Left hindlimb (tissue), 1 donor: ENCODE measurements around the gene TMEFF1.
"Not testable (repeated sequence)": the region's sequence is repeated elsewhere in the genome, so short reads cannot be mapped to it uniquely, and the experiment has no call there.

Source experiments
- DNase-seq: peaks from one replicate; pipeline ENCODE4 v3.0.0-alpha.2; 2018

The TMEFF1 gene, protein sequence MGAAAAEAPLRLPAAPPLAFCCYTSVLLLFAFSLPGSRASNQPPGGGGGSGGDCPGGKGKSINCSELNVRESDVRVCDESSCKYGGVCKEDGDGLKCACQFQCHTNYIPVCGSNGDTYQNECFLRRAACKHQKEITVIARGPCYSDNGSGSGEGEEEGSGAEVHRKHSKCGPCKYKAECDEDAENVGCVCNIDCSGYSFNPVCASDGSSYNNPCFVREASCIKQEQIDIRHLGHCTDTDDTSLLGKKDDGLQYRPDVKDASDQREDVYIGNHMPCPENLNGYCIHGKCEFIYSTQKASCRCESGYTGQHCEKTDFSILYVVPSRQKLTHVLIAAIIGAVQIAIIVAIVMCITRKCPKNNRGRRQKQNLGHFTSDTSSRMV

GRCh38 chr9:100472788-100473275 lies at the start of gene TMEFF1:
TSS of gene TMEFF1 (plus strand) at chr9:100473149. CDS start at chr9:100473545, 396 bp downstream.
- DNase-seq = peak; percentile 64

DNA sequence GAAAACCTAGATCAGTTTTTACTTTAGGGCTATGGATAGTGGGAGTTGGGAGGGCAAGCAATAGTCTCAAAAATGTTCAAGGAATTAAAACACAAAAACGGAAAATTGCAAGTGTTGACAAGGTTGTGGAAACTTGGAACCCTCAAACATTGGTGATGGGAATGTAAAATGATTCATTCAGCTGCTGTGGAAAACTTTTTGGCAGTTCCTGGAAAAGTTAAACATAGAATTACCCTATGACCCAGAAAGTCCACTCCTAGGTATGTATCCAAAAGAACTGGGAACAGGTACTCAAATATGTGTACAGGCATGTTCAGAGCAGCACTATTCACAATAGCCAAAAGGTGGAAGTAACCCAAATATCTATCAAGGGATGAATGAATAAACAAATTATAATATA lies 47.2 kb upstream of the TMEFF1 start:
- no peak for DNase-seq

DNA sequence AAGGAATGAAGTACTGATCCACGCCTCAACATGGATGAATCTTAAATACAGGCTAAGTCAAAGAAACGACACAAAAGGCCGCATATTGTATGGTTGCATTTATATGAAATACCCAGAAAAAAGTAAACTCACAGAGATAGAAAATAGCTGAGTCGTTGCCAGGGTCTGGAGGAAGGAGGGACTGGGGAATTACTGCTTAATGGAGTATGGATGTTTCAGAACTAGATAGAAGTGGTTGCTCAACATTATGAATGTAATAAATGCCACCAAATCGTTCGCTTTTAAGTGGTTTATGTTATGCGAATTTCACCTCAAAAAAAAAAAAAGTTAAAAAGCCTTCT lies 46.8 kb upstream of the TMEFF1 start:
- DNase-seq = no peak

- peak; percentile 67 for DNase-seq
These were observed 46.2 kb upstream of the TMEFF1 start, which contains the start of gene MSANTD3 for GRCh38 chr9:100426530-100427365. TSS of gene MSANTD3 (plus strand) at chr9:100427143. CDS start at chr9:100441939, 14,796 bp downstream.

DNA sequence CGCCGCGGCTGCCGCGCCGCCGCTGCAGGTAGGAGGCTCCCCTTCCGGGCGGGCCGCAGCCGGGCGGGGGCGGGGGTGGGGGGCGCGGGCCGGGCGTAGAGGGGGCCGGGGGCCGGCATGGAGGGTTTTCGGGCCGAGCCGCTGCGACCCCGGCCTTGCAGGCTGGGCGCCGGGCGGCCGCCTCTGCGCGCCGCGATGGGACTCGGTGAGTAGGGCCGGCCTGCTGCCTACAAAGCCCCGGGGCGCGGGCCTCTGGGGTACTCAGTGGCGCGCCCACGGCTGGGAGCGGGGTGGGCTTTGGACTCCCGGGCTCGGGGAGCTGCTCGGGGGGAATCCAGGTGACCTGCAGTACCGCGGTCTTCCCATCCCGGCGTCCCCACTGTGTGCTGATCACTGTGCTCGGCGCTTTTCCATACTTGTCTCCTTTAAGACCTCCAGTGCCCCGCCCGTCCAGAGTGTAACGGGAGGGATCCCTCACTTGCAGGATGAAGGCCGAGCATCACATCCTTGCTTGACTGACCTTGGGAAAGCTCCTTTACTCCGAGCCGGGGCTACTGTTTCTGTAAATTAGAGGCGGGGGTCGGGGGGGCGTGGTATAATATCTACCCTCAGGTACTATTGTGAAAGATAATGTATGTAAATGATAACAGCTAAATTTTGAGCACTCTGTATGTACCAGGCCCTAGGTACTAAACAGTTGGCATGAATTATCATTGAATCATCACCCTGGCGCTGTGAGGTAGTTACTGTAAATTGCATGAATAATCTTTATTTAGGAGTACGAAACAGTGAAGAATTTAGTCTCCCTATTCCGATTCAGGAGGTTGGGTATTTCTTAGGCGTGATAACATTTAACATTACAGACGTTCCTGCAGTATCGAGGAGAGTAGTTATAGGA lies 45.3 kb upstream of the TMEFF1 start:
- DNase-seq = peak; percentile 69

GRCh38 chr9:100428871-100429654 lies 43.9 kb upstream of the TMEFF1 start:
- DNase-seq = no peak

- DNase-seq = no peak
These were observed 42.5 kb upstream of the TMEFF1 start for GRCh38 chr9:100430286-100430940.

DNA sequence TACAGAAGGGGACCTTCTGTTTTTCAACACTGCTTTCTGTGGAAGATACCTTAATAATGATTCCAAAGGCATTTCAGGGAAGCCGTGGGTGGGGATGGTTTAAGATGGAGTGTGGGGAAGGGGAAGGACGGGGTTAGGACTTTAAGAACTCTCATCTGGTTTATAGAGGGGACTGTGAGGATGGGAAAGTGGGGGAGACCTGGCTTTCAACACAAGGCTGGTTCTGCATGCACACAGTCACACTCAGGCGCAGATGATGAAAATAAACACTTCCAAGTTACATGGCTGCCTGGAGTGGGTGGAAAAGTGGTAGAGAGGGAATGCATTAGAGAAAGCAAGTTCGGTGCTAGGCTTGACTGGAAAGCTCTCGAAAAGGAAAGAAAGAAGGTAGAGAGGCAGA lies 41.1 kb upstream of the TMEFF1 start:
- DNase-seq = no peak

GRCh38 chr9:100432736-100433135 lies 40.2 kb upstream of the TMEFF1 start:
- DNase-seq = no peak

DNA sequence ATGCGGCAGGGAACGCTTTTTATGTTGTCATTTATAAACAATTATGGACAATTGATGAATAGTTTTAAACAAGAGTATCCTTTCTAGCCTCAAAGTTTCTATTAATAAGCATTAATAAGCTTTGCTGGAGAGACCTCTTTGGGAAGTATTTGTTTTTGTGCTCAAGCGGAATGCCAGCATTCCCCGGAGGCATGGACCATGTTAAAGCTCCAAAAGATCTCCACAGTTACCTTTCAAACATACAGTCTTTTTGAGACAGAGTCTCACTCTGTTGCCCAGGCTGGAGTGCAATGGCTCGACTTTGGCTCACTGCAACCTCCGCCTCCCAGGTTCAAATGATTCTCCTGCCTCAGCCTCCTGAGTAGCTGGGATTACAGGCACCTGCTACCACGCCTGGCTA lies 36.4 kb upstream of the TMEFF1 start:
- DNase-seq = no peak

GRCh38 chr9:100437860-100438805 lies 34.8 kb upstream of the TMEFF1 start:
- DNase-seq = no peak

DNA sequence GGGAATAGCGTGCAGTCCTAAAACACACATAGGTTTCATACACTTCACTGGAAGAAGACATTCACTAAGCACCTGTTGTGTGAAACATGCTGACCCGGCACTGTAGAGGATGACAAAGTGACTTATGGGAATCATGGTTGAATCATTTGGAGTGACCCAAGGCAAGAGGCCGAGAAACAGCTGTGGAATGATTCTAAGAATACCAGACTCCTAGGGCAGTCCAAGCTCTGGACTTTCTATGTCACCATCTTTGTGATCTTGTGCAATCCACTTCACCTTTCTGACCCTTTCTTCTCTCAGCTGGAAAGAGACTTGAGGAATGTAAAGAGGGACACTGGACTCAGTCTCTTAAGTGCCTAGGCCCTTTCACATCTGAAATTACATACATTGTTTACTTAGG lies 32.9 kb upstream of the TMEFF1 start:
- no peak for DNase-seq

DNA sequence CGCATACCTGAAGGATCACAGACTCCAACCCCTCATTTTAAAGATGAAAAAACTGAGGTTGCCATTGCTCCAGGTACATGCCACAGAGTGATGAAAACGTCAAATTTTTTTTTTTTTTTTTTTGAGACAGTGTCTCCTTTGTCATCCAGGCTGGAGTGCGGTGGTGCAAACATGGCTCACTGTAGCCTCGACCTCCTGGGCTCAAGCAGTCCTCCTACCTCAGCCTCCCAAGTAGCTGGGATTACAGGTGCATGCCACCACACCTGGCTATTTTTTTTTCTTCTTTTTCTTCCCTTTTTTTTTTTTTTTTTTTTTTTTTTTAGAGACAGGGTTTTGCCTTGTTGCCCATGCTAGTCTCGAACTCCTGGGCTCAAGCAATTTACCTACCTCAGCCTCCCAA lies 32.5 kb upstream of the TMEFF1 start:
- DNase-seq = not testable (repeated sequence)

- peak; percentile 59 for DNase-seq
These were observed 31.0 kb upstream of the TMEFF1 start for GRCh38 chr9:100441911-100442361.

- no peak for DNase-seq
These were observed 28.9 kb upstream of the TMEFF1 start for GRCh38 chr9:100443781-100444768.

GRCh38 chr9:100445161-100445902 lies 27.6 kb upstream of the TMEFF1 start:
- DNase-seq = no peak

GRCh38 chr9:100445903-100446549 lies 26.9 kb upstream of the TMEFF1 start:
- DNase-seq = no peak
